Suprapubic skin (tissue), 4 donors: ENCODE data around the gene SRGAP1. TPM values are rescaled to one million over a fixed set of nuclear protein-coding genes. Genes with fewer than 3 reads are reported as not detected.

ENCODE experiments used
- DNase-seq, 2 donors: peaks; one replicate each; pipeline ENCODE4 v3.0.0-alpha.2; 2019; ENCODE audit warnings: low spot score in 2 of 2
- H3K27ac ChIP-seq: fragments of 200-600 bp; sonication (generic); one replicate; pipeline ENCODE4 v1.5.1; 2019
- H3K27me3 ChIP-seq: fragments of 200-600 bp; sonication (generic); one replicate; pipeline ENCODE4 v1.5.1; 2019
- H3K36me3 ChIP-seq: fragments of 200-600 bp; sonication (generic); one replicate; pipeline ENCODE4 v1.5.1; 2019
- H3K4me1 ChIP-seq: fragments of 200-600 bp; sonication (generic); one replicate; pipeline ENCODE4 v1.5.1; 2019
- H3K4me3 ChIP-seq: fragments of 200-600 bp; sonication (generic); one replicate; pipeline ENCODE4 v1.5.1; 2019; ENCODE audit warnings: mild to moderate bottlenecking
- H3K9me3 ChIP-seq: fragments of 200-600 bp; sonication (generic); one replicate; pipeline ENCODE4 v1.5.1; 2019
- CTCF ChIP-seq, 2 donors: fragments of 200-600 bp in 1 of 2; fragments of 450-650 bp in 1 of 2; sonication (generic) in 1 of 2; IDR thresholded peaks; one replicate each; pipeline ENCODE4 v1.5.1; 2016 to 2019; ENCODE audit warnings: antibody characterized with exemption in 2 of 2, mild to moderate bottlenecking in 1 of 2, moderate library complexity in 1 of 2
- EP300 ChIP-seq: sonication (generic); formaldehyde crosslinking; IDR thresholded peaks from one replicate; pipeline ENCODE4 v1.6.1; 2017; ENCODE audit warnings: antibody characterized with exemption
- POLR2A ChIP-seq, 2 donors: fragments of 450-650 bp; IDR thresholded peaks; one replicate each; pipeline ENCODE4 v1.6.1; 2017; ENCODE audit warnings: antibody characterized with exemption in 2 of 2, mild to moderate bottlenecking in 2 of 2, moderate library complexity in 2 of 2
- POLR2AphosphoS5 ChIP-seq, 3 donors: sonication (generic); formaldehyde crosslinking; IDR thresholded peaks; one replicate each; pipeline ENCODE4 v1.6.1; 2017; ENCODE audit warnings: antibody characterized with exemption in 3 of 3
- WGBS: methylation state at CpG from one replicate; pipeline ENCODE4 v1.1.5; 2018; 5-methylcytosine and 5-hydroxymethylcytosine counted together
- total RNA-seq, 4 donors: library from RNA; depleted of rRNA; stranded (reverse); fragments of >200 nt; gene quantifications; one replicate each; pipeline ENCODE4 v1.1.0, GENCODE V29; 2016

SRGAP1 gene
- total RNA-seq, 4 donors from 2014 or later: 8.4 to 10.9 (median 9.8) TPM

GRCh38 chr12:64054079-64054520 is 209.6 kb downstream of the SRGAP1 start:
- no peak overlapping the region for H3K27ac ChIP-seq
- TF ChIP-seq POLR2A (IDR thresholded peaks at IDR 0.05): no peak
- TF ChIP-seq POLR2AphosphoS5 (IDR thresholded peaks at IDR 0.05): no peak
- no peak for TF ChIP-seq CTCF (IDR thresholded peaks at IDR 0.05)
- no peak for TF ChIP-seq EP300
- WGBS: 82% methylated on average over 4 of the region's 4 CpGs

GRCh38 chr12:64056741-64057140 is 212.2 kb downstream of the SRGAP1 start:
- no peaks in the 10 kb centered on the region for H3K36me3 ChIP-seq
- no peaks in the 10 kb centered on the region for H3K4me1 ChIP-seq
- no peak overlapping the region for H3K27ac ChIP-seq
- H3K27me3 ChIP-seq: no peaks in the 10 kb centered on the region
- 88% methylated on average over 1 of the region's 1 CpG for WGBS
- TF ChIP-seq POLR2AphosphoS5 (IDR thresholded peaks at IDR 0.05) (no peak), POLR2A (IDR thresholded peaks at IDR 0.05) (no peak), CTCF (IDR thresholded peaks at IDR 0.05) (no peak), EP300 (no peak)
- no peaks in the 10 kb centered on the region for H3K9me3 ChIP-seq
- DNase-seq: no peak
- H3K4me3 ChIP-seq: no peak overlapping the region

More at GRCh38 chr12:64054079-64054520, 209.6 kb downstream of the SRGAP1 start:
- Histone ChIP-seq H3K9me3 (no peaks in the 10 kb centered on the region), H3K4me3 (no peak overlapping the region), H3K4me1 (no peaks in the 10 kb centered on the region), H3K27me3 (no peaks in the 10 kb centered on the region), H3K36me3 (no peaks in the 10 kb centered on the region)
- no peak for DNase-seq

GRCh38 chr12:64057706-64058105 is 213.2 kb downstream of the SRGAP1 start:
- Histone ChIP-seq H3K27ac (no peak overlapping the region), H3K4me1 (no peaks in the 10 kb centered on the region)

GRCh38 chr12:64058541-64059265 is 214.2 kb downstream of the SRGAP1 start:
- Histone ChIP-seq H3K9me3 (no peaks in the 10 kb centered on the region), H3K4me1 (no peaks in the 10 kb centered on the region), H3K4me3 (no peak overlapping the region), H3K36me3 (no peaks in the 10 kb centered on the region), H3K27ac (no peak overlapping the region), H3K27me3 (no peaks in the 10 kb centered on the region)
- TF ChIP-seq POLR2A (IDR thresholded peaks at IDR 0.05): no peak
- TF ChIP-seq CTCF (IDR thresholded peaks at IDR 0.05): no peak
- TF ChIP-seq EP300: no peak
- TF ChIP-seq POLR2AphosphoS5 (IDR thresholded peaks at IDR 0.05): no peak
- no peak for DNase-seq
- 91% methylated on average over 3 of the region's 3 CpGs for WGBS

More at GRCh38 chr12:64057706-64058105, 213.2 kb downstream of the SRGAP1 start:
- DNase-seq: no peak
- TF ChIP-seq POLR2AphosphoS5 (IDR thresholded peaks at IDR 0.05) (no peak), POLR2A (IDR thresholded peaks at IDR 0.05) (no peak)
- 75% methylated on average over 3 of the region's 3 CpGs for WGBS
- no peaks in the 10 kb centered on the region for H3K9me3 ChIP-seq
- H3K27me3 ChIP-seq: no peaks in the 10 kb centered on the region
- H3K36me3 ChIP-seq: no peaks in the 10 kb centered on the region
- no peak overlapping the region for H3K4me3 ChIP-seq

- Histone ChIP-seq H3K36me3 (peaks cover under 1% of the 10 kb centered on the region), H3K9me3 (no peaks in the 10 kb centered on the region), H3K4me3 (no peak overlapping the region), H3K4me1 (no peaks in the 10 kb centered on the region), H3K27ac (no peak overlapping the region), H3K27me3 (no peaks in the 10 kb centered on the region)
- DNase-seq: no peak
- 96% methylated on average over 1 of the region's 1 CpG for WGBS
- no peak for TF ChIP-seq POLR2A (IDR thresholded peaks at IDR 0.05)
These were observed 215.2 kb downstream of the SRGAP1 start for GRCh38 chr12:64059685-64060084.

GRCh38 chr12:64061868-64062375 is 217.4 kb downstream of the SRGAP1 start:
- TF ChIP-seq CTCF (IDR thresholded peaks at IDR 0.05) (no peak), POLR2AphosphoS5 (IDR thresholded peaks at IDR 0.05) (no peak), EP300 (no peak), POLR2A (IDR thresholded peaks at IDR 0.05) (no peak)
- 97% methylated on average over 2 of the region's 2 CpGs for WGBS

More at GRCh38 chr12:64061868-64062375, 217.4 kb downstream of the SRGAP1 start:
- Histone ChIP-seq H3K9me3 (no peaks in the 10 kb centered on the region), H3K4me3 (no peak overlapping the region), H3K36me3 (peaks cover 16% of the 10 kb centered on the region), H3K27me3 (no peaks in the 10 kb centered on the region), H3K27ac (no peak overlapping the region), H3K4me1 (no peaks in the 10 kb centered on the region)
- DNase-seq: no peak
